Endothelial cell of umbilical vein (primary cell): ENCODE measurements around the gene TGM1. TPM values are rescaled to one million over a fixed set of nuclear protein-coding genes. Genes with fewer than 3 reads are reported as not detected.

Source experiments
- BruUV-seq: library from RNA; stranded (reverse); fragments of 400-500 nt; replicated peaks from 2 replicates; lab custom pipeline; 2021; lab: Mats Ljungman, UMichigan
- CTCF ChIA-PET: fragments of 300-600, 350-600 bp; sonication (Branson Sonifier 250); formaldehyde crosslinking; loops from one replicate; lab custom pipeline; 2021; ENCODE audit warnings: antibody characterized with exemption, inconsistent platforms; lab: Charles Lee
- POLR2A ChIA-PET: fragments of 300-600, 350-600 bp; sonication (Branson Sonifier 250); formaldehyde crosslinking; loops from one replicate; lab custom pipeline; 2021; ENCODE audit warnings: antibody characterized with exemption, inconsistent platforms; lab: Charles Lee
- DNase-seq: peaks from one replicate; pipeline ENCODE4 v3.0.0-alpha.2; 2011; ENCODE audit warnings: low read depth, low spot score
- FAIRE-seq: peaks from 2 replicates; lab custom pipeline; 2011; peaks lifted over from hg19 to GRCh38; lab: Jason Lieb, UNC
- H2AFZ ChIP-seq: 2 replicates; pipeline ENCODE4 v1.6.0; 2012; ENCODE audit warnings: low read depth, low read length, control low read depth, inconsistent platforms
- H3K27ac ChIP-seq: 2 replicates; pipeline ENCODE4 v1.5.1; 2011; ENCODE audit warnings: low read depth, mild to moderate bottlenecking, control low read depth, low read length, moderate library complexity; ENCODE audit not compliant: insufficient read depth
- H3K27me3 ChIP-seq, 2 experiments: 2 replicates each; pipeline versions ENCODE4 v1.6.0 to v1.6.1; 2011; ENCODE audit warnings: low read length in 2 of 2, mixed read lengths in 1 of 2; ENCODE audit not compliant: control insufficient read depth in 2 of 2, insufficient read depth in 2 of 2
- H3K36me3 ChIP-seq, 2 experiments: 2 replicates in 1 of 2; 3 replicates in 1 of 2; pipeline ENCODE4 v1.5.1; 2011; ENCODE audit warnings: low read length in 2 of 2, mild to moderate bottlenecking in 1 of 2, moderate library complexity in 1 of 2; ENCODE audit not compliant: control insufficient read depth in 2 of 2, insufficient read depth in 2 of 2; ENCODE audit errors: extremely low read depth in 1 of 2
- H3K4me1 ChIP-seq: 3 replicates; pipeline ENCODE4 v1.5.1; 2011; ENCODE audit warnings: mild to moderate bottlenecking, low read length; ENCODE audit not compliant: control insufficient read depth, insufficient read depth; ENCODE audit errors: extremely low read depth
- H3K4me2 ChIP-seq: 2 replicates; pipeline ENCODE4 v1.6.1; 2011; ENCODE audit warnings: low read length, control low read depth, mixed read lengths; ENCODE audit not compliant: insufficient read depth
- H3K4me3 ChIP-seq, 3 experiments: fragments of 200-600 bp in 1 of 3; sonication (generic), shearing (Covaris generic) in 1 of 3; replicated peaks in 1 of 3; 2 replicates each; pipeline ENCODE4 v1.5.1; 2011 to 2016; ENCODE audit warnings: control low read depth in 3 of 3, low read length in 3 of 3, mild to moderate bottlenecking in 2 of 3, inconsistent platforms in 1 of 3, low read depth in 1 of 3, moderate library complexity in 1 of 3; ENCODE audit not compliant: insufficient read depth in 1 of 3
- H3K79me2 ChIP-seq: 2 replicates; pipeline ENCODE4 v1.6.0; 2012; ENCODE audit warnings: low read length, inconsistent platforms; ENCODE audit not compliant: control insufficient read depth, insufficient read depth
- H3K9ac ChIP-seq: replicated peaks from 2 replicates; pipeline ENCODE3; 2011; ENCODE audit warnings: low read length, control low read depth; ENCODE audit not compliant: insufficient read depth; ENCODE audit errors: extremely low read depth
- H3K9me1 ChIP-seq: replicated peaks from 3 replicates; pipeline ENCODE4 v1.6.0; 2011; ENCODE audit warnings: mild to moderate bottlenecking, low read length; ENCODE audit not compliant: control insufficient read depth, insufficient read depth; ENCODE audit errors: extremely low read depth
- H3K9me3 ChIP-seq: replicated peaks from 2 replicates; pipeline ENCODE4 v1.5.1; 2012; ENCODE audit warnings: low read length, inconsistent platforms; ENCODE audit not compliant: control insufficient read depth, insufficient read depth
- H4K20me1 ChIP-seq: replicated peaks from 2 replicates; pipeline ENCODE3; 2011; ENCODE audit warnings: mild to moderate bottlenecking, low read length; ENCODE audit not compliant: control insufficient read depth, insufficient read depth; ENCODE audit errors: extremely low read depth
- CTCF ChIP-seq, 2 donors: IDR thresholded peaks; 1 replicate in 1 of 2; 2 replicates in 1 of 2; pipeline ENCODE4 v1.5.1; 2011; ENCODE audit warnings: low read length in 2 of 2, mild to moderate bottlenecking in 2 of 2, moderate library complexity in 2 of 2, control low read depth in 1 of 2, inconsistent platforms in 1 of 2, low read depth in 1 of 2; ENCODE audit not compliant: insufficient read depth in 1 of 2; ENCODE audit errors: extremely low read depth in 1 of 2
- EZH2 ChIP-seq: IDR thresholded peaks from 2 replicates; pipeline ENCODE4 v1.6.1; 2012; ENCODE audit warnings: borderline replicate concordance, low read depth, mild to moderate bottlenecking, moderate library complexity, low read length, inconsistent platforms; ENCODE audit not compliant: severe bottlenecking
- FOS ChIP-seq: IDR thresholded peaks from 2 replicates; pipeline ENCODE4 v1.6.1; 2011; ENCODE audit warnings: mild to moderate bottlenecking, low read length, moderate library complexity, borderline replicate concordance; ENCODE audit not compliant: insufficient read depth
- GATA2 ChIP-seq: IDR thresholded peaks from 2 replicates; pipeline ENCODE4 v1.7.0; 2011; ENCODE audit warnings: low read depth, mild to moderate bottlenecking, moderate library complexity, mixed read lengths, low read length; ENCODE audit not compliant: insufficient read length, insufficient read depth
- JUN ChIP-seq: IDR thresholded peaks from 2 replicates; pipeline ENCODE4 v1.6.1; 2011; ENCODE audit warnings: borderline replicate concordance, low read depth; ENCODE audit not compliant: insufficient read length, insufficient read depth
- MYC ChIP-seq: IDR thresholded peaks from one replicate; pipeline ENCODE4 v1.6.1; 2011; ENCODE audit warnings: mild to moderate bottlenecking, low read depth, low read length
- POLR2A ChIP-seq: IDR thresholded peaks from 2 replicates; pipeline ENCODE4 v1.6.1; 2012; ENCODE audit warnings: low read depth, mild to moderate bottlenecking, control low read depth, low read length
- POLR2AphosphoS5 ChIP-seq: IDR thresholded peaks from 2 replicates; pipeline ENCODE4 v1.6.1; 2012; ENCODE audit warnings: low read depth, mild to moderate bottlenecking, control low read depth, low read length, moderate library complexity; ENCODE audit not compliant: insufficient read depth
- dilution Hi-C: fragments of 300-500 bp; cut with MboI; formaldehyde crosslinking; loops from one replicate; pipeline ENCODE4 v1.15.0; 2019; ENCODE audit warnings: low sequenced_read_pairs; ENCODE audit not compliant: extremely low pct_ligation_motif_present
- intact Hi-C: fragments of 100-400 bp; cut with micrococcal nuclease; formaldehyde crosslinking; loops from one replicate; pipeline ENCODE4 v1.10.0; 2022
- polyA plus RNA-seq, 4 experiments: library from polyadenylated mRNA; depleted of rRNA in 3 of 4; stranded (reverse) in 3 of 4; unstranded in 1 of 4; fragments of >200 nt; gene quantifications; 2 replicates each; pipeline versions ENCODE4 v1.2.1 to v1.2.3, GENCODE V29; 2011 to 2012; ENCODE audit warnings: missing spikeins in 1 of 4
- total RNA-seq: library from RNA; stranded (reverse); gene quantifications from 2 replicates; pipeline ENCODE4 v1.2.3, GENCODE V29; 2021
- TF ChIP-seq, protein P1 (sequence below): IDR thresholded peaks from 2 replicates; pipeline ENCODE4 v1.6.1; 2011; ENCODE audit not compliant: insufficient read depth, insufficient read length

The TGM1 gene
- total and polyA plus RNA-seq, 2 donors (not counting 3 experiments of a cell fraction or from before 2014, with no cell fraction given): 1.0 to 3.4 TPM

DNA sequence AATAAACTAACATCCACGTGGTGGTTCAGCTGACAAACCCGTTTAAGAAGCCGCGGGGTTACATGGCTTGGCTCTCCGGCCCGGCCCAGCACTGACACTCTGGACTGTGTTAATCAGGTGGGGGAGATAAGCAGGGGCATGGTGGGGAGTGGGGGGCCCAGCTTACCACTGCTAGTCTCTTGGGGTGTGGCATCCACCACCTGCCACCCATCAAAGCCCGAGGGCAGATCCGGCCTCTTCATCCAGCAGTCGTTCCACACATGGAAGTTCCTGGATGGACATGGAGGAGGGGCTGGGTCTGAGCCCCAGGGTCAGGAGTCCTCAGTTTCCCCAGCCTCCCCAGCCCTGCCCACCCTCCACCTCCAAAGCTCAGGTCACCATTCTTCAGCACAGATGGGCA, 4.9 kb downstream of the TGM1 start:
- Histone ChIP-seq H2AFZ (no peak overlapping the region), H3K9me3 (no peaks in the 10 kb centered on the region), H3K9ac (no peak overlapping the region), H3K27me3 (no peaks in the 10 kb centered on the region), H3K36me3 (peaks cover 0 to 3% of the 10 kb centered on the region in 2 experiments), H3K4me3 (no peak overlapping the region), H3K4me1 (no peaks in the 10 kb centered on the region), H4K20me1 (no peaks in the 10 kb centered on the region), H3K79me2 (no peaks in the 10 kb centered on the region), H3K27ac (no peak overlapping the region), H3K4me2 (no peak overlapping the region), H3K9me1 (no peaks in the 10 kb centered on the region)
- ChIA-PET CTCF (interaction anchor here (0.8 to 1.6 kb wide), 3 partner anchors 15 to 50 kb away, joined by 3 to 4 read pairs (median 3); partner anchors contain the start of genes CIDEB and TINF2), POLR2A (no interaction called here)
- dilution Hi-C loops: no loop called here
- TF ChIP-seq FOS (no peak), GATA2 (no peak)
- DNase-seq (no peak), FAIRE-seq (no peak)
- no TSS peak for BruUV-seq
- intact Hi-C loops: no loop called here

GRCh38 chr14:24256960-24257359, 6.0 kb downstream of the TGM1 start:
- Histone ChIP-seq H4K20me1 (no peaks in the 10 kb centered on the region), H3K4me3 (no peak overlapping the region), H3K36me3 (peaks cover 0 to 3% of the 10 kb centered on the region in 2 experiments), H3K27me3 (no peaks in the 10 kb centered on the region), H3K9me1 (no peaks in the 10 kb centered on the region), H3K9me3 (no peaks in the 10 kb centered on the region), H3K9ac (no peak overlapping the region), H3K4me1 (no peaks in the 10 kb centered on the region), H3K4me2 (no peak overlapping the region), H2AFZ (no peak overlapping the region), H3K79me2 (no peaks in the 10 kb centered on the region), H3K27ac (no peak overlapping the region)
- TF ChIP-seq, protein P1, sequence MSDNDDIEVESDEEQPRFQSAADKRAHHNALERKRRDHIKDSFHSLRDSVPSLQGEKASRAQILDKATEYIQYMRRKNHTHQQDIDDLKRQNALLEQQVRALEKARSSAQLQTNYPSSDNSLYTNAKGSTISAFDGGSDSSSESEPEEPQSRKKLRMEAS: no peak
- TF ChIP-seq POLR2A (no peak), CTCF (IDR thresholded peaks at IDR 0.05; ENCODE audit: extremely low read depth in 1 of 2, insufficient read depth in 1 of 2, low read depth in 1 of 2, low read length in 2 of 2) (no peak), JUN (no peak), MYC (no peak), FOS (no peak), GATA2 (no peak), POLR2AphosphoS5 (no peak), EZH2 (no peak)
- no peak for FAIRE-seq
- ChIA-PET POLR2A (no interaction called here), CTCF (interaction anchor here (0.8 to 1.6 kb wide), 4 partner anchors 14 to 51 kb away, joined by 3 to 4 read pairs (median 4); partner anchors contain the start of genes CIDEB and RABGGTA)
- dilution Hi-C loops: no loop called here
- DNase-seq: no peak
- BruUV-seq: no TSS peak
- intact Hi-C loops: no loop called here
